HG03066 (cell line): ENCODE results near the gene KCTD3.

Source experiments
- ATAC-seq: cut with Tn5 transposase; IDR thresholded peaks from one replicate; pipeline ENCODE4 v1.9.1; 2021; ENCODE audit warnings: low read depth; ENCODE audit not compliant: unreplicated experiment

Gene KCTD3

DNA sequence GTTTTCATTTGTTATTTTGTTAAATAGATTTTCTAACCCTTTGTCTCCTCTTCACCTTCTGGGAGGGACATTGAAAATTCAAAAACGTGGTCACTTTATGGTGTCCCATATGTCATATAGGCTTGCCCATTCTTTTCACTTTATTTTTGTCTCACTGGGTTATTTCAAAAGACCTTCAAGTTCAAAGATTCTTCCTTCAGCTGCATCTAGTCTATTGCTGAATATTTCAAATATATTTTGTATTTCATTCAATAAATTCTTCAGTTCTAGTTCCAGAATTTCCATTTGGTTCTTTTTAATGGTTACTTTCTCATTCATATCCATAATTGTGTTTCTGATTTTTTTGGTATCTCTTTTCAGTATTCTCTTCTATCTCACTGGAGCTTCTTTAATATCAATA is 11.6 kb upstream of the KCTD3 start:
- no peak for ATAC-seq

DNA sequence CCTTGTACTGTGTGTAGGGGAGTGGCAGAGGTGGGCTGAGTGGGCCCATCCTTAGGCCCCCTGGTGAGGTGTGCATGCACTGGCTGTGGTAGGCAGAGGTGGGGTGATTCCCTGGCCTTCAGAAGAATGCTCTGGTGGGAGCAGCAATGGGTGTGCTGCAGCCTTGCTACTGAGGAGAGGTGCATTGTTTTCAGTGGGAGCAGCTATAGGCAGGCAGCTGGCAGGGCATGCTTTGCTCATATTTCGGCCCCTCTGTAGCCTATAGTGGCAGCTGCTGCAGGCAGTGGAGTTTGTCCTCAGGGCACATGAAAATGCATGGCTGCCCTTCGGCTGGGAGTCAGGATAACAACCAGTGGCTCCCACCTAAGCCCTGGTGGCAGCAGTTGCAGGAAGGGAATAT is 10.1 kb upstream of the KCTD3 start:
- no peak for ATAC-seq

DNA sequence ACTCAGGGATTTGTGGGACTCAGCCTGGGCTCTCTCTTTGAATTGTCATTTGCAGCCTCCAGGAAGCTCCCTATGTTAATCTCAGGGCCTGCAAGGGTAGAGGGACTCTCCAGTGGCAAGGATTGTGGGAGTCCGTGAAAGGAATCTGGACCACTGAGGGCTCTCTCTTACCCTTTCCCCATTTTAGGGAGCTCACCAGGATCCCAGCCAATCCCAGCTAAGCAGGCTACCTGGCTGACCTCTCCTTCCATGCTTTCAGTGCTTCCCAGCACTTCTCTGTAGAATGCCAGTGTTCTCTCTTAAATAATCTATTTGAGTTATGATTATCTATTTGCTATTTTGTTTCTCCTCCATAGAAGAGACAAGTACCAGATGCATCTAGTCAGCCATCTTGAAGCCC is 9.6 kb upstream of the KCTD3 start:
- ATAC-seq, result no peak

DNA sequence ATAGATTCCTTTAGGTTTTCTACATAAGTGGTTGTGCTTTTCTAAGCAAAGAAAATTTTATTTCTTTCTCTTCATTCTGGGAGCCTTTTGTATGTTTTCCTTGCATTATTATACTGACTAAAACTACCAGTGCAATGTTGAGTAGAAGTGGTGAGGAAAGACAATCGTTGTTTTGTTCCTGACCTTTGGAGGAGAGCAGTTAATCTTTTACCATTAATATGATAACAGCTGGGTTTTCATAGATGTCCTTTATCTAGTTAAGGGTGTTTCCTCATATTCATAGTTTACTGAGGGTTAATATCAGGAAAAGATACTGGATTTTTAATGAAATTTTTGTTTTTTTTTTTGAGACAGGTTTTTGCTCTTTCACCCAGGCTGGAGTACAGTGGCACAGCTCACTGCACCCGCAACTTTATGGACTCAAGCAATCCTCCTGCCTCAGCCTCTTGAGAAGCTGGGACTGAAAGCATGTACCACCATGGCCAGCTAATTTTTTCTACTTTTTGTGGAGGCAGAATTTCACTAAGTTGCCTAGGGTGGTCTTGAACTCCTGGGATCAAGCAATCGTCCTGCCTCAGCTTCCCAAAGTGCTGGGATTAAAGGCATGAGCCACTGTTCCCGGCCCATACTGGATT is 9.0 kb upstream of the KCTD3 start:
- ATAC-seq, result no peak

DNA sequence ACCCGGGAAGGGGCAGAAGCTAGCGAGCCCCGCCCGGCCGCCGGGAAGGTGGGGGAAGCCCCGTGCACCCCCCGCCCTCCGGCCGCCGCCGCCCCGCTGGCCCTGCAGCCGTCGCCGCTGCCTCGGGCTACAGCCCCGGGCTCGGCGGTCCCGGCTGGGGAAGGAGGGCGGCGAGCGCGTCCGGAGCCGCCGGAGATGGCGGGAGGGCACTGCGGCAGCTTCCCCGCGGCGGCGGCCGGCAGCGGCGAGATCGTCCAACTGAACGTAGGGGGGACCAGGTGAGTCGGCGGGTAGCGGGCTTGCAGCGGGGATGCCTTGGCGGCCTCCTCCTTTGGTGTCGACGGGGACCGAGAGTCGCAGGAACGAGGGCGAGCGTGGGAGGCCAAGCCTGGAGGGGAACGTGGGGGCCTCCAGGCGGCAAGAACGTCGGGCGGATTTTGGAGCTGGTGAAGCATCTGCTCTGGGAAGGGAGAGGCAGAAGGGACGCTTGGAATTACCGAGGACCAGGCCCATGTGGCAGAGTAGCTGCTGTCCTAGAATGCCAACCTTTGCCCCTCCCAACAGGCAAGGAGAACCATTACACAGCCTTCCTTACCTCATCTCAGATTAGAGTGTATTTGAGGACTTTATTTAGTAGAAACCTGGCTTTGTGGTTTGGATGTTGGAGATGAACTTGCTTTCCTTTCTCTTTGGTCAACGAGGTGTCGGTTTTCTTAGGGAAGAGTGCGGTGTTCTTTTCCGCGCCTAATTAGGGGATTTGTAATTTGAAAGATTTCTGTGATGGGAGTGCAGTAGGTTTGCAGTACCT is 591 bp downstream of the KCTD3 start:
- peak; percentile 53 for ATAC-seq

DNA sequence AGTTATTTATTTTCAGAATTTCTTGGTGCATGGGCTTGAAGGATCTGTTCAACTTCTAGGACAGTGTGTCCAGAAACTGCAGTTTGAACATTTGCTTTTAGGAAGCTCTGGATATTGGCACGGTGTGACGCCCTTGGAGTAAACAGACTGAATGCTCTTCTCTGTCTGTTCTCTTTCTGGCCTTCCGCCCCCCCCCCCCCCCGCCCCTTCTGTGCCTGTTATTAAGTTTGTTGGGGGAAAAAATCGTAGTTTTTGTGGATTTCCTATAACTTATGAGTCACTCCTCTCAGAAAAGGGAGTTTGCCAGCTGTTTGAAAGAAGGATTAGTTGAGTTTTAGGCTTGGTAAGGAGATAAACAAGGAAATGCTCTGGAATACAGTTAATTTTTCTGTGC is 1.2 kb downstream of the KCTD3 start:
- no peak for ATAC-seq

DNA sequence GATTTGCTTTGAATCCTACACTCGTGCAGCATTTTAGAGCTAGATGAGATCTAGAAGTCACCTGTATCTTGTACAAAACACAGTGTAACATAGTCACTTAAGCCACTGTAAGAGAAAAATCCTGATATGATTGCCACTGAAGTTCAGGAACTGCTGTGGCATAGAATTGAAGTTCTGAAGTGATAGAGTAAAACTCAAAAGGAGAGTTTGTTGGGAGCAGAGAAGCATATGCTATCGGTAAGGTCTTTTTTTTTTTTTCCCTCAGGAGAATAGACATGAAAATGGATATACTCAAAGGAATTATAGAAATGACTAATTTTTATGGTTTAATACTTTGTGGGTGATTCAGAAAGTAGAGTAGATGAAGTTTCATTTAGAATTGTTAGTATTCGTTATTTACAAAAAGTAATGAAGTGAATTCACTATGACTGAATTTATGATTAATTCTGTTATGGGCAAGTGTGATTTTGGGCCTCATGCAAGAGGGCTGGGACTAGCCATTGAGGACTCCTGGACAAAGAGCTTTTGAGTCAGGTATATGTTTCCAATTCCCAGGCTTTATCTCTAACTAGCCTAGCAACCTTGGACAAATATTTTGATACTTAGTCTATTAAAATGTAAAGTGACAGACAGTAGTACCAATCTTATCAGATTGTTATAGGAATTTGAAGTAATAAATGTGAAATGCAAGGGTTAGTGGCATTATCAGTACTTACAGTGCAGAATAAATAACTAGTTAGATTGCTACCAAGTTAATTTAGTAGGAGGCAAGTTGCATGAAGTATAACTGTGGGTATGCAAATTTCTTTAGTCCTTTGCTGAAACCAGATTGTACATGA is 3.1 kb downstream of the KCTD3 start:
- no peak for ATAC-seq

DNA sequence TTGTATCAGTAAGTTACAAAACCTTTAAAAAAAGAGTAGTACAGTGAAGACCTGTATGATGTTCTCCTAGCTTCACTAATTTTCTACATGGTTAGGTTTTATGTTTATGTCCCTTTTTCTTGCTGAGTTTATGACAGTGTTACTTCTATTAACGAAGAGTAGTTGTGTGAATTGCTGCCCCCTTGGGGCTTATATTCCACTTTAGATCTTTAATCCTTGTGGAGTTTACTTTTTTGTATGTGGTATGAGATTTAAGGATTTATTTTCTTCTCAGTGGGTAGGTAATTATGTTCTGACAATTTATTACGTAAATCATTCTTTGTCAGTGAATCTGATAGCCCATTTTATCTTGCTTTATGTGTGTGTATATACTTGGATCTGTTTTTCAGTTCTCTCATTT is 14.8 kb downstream of the KCTD3 start:
- no peak for ATAC-seq

DNA sequence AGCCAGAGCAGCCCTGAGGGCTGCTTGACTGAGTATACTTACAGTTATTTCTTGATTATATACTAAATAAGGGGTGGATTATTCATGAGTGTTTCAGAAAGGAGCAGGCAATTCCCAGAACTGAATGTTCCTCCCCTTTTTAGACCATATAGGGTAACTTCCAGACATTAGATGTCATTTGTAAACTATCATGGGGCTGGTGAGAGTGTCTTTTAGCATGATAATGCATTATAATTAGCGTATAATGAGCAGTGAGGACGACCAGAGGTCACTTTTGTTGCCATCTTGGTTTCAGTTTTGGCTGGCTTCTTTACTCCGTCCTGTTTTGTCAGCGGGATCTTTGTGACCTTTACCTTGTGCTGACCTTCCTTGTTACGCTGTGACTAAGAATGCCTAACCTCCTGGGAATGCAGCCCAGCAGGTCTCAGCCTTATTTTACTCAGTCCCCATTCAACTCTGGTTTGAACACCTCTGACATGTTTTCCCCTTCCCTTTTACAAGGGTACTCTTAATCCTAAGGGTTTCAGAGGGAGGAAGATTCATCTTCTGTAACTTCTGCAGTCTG is 16.2 kb downstream of the KCTD3 start:
- ATAC-seq, result no peak

DNA sequence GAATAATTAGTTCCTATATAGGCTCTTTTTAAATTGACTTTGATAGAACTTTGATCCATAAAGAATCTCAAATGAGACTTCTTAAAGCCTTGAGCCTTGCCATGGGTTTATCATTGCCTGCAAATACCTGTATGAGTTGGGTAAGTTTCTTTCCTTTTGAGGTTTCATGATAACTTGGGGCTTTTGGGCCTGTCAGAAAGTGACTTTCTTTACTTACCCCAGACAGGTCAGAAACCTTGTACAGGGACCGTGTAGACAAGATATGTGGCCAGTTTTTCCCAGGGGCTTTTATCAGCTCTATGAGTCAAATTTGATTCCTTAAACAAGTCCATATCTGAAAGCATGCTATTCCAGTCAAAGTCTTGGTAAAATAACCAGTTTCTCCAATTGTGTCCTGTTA is 17.3 kb downstream of the KCTD3 start:
- ATAC-seq, result no peak

DNA sequence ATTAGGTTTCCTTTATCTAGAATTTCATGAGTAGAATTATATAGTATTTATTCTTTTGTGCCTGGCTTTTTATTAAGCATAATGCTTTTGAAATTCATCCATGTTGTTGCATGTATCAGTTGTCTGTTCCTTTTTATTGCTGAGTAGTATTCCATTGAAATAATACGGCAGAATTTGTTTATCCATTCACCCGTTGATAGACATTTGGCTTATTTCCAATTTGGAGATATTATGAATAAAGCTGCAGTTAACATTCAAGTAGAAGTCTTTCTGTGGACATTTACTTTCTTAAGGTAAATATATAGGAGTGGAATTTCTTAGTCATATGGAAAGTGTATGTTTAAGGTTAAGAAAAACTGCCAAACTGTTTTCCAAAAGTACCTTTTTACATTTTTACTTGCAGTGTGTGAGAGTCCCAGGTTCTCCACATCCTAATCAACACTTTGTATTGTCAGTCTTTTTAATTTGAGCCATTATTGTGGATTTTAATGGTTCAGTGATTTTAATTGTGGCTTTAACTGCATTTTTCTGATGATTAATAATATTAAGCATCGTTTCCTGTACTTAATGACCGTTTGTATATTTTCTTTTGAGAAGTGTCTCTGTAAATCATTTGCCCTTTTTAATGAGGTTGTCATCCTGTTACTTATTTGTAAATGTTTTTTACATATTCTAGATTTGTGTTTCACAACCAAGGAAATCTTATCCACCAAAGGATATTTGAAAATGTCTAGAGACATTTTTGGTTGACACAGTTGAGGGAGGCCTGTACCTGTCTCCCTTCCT is 22.7 kb downstream of the KCTD3 start:
- ATAC-seq, result no peak

DNA sequence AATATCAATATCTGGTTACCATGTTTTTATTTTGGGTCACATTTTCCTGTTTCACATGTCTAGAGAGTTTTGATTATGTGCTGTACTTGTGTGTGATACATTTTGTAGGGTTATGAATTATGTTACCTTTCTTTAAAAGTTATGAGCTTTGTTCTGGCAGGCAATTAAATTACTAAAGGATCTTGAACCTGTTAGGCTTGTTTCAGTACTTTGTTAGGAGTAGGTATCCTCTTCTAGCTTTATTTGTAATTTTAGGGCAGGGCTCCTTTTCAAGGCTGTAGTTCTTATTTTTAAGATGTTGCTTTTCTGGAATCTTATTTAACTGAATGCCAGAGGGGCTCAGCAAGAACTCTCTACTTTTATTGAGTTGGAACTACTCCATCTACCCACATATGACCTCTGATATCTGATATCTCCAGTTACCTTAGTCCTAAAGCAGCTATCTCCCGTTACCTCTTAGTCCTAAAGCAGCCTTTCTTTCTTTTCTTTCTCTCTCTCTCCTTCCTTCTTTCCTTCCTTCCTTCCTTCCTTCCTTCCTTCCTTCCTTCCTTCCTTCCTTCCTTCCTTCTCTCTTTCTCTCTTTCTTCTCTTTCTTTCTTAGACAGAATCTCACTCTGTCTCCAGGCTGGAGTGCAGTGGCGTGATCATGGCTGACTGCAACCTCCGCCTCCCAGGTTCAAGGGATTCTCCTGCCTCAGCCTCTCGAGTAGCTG is 23.8 kb downstream of the KCTD3 start:
- no peak for ATAC-seq

DNA sequence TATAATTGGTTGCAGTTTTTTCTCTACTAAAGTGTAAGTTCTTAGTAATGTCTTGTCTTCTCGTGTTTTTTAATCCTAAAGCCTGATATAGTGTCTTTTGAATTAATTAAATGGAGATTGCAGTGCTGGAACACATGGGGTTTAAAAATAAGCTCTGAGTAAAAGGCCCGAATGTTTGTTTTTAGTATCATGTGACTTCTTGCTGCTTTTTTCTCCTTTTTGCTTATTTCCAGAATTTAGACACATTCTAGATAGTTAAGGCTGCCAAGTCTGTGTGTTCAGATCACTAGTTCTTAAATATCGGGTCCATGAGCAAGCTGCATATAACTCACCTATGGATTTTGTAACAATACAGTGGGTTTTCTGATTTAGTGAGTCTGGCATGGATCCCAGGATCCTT is 27.5 kb downstream of the KCTD3 start:
- ATAC-seq, result no peak

DNA sequence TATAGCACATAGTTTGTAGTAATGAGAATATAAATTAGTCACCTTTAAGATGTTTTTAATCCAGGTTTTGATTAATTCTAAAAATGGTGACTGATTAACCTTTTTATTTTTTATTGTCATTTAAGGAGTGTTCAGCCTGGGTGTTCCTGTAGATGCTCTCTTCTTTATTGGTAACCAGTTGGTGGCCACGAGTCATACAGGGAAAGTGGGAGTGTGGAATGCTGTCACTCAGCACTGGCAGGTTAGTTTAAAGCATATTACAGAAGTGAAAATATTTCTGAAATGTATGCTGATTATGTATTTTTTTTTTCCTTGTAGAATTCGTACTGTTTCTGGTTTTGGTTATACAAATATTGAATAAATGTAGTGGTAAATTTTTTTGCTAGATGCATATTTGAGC is 28.1 kb downstream of the KCTD3 start:
- no peak for ATAC-seq

DNA sequence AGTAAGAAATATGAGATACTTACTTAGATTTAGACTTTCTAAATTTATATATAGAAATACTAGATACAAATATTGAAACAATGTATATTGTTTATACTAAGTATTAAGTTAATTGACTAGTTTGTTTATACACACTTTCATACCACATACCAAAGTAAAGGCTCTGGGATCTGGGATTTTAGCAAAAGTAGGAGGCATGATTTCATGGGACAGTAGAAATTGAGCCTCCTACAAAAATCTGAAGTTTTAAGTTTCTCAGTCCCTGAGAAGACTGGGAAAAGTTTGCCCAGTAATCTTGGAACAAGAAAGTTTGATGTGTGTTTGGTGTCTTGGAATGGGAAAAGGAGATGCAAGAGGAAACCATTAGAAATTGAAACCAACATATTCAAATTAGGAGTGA is 30.9 kb downstream of the KCTD3 start:
- ATAC-seq, result no peak

DNA sequence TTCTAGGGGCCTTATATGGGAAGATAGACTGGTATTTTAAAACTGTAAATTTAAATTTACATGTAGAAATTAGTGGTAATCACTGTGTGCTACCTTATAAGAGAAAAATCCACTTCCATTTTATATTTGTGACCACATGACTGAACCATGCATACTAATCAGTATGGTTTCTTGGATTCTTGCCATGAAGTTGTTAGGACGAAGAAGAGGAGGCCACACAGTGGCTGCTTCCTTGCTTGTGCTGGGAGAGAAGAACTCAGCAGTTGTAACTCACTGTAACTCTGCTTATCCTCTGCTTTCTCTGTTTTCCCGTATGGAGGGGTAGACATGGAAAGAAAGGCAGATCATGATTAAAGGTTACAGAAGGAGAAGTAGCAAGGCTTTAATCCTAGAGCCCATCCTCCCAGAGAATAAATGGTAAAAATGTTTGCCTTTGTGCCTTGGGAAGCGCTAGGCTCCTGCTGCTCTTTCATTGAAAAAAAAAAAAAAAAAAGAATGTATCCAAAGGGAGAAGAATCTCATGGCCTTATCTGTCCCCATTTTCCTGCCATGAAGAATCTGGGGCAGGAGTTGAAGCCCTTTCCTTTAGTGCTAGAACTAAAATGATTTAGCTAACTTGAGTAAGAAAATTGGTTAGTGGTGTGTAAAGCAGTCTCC is 32.4 kb downstream of the KCTD3 start:
- ATAC-seq, result no peak

DNA sequence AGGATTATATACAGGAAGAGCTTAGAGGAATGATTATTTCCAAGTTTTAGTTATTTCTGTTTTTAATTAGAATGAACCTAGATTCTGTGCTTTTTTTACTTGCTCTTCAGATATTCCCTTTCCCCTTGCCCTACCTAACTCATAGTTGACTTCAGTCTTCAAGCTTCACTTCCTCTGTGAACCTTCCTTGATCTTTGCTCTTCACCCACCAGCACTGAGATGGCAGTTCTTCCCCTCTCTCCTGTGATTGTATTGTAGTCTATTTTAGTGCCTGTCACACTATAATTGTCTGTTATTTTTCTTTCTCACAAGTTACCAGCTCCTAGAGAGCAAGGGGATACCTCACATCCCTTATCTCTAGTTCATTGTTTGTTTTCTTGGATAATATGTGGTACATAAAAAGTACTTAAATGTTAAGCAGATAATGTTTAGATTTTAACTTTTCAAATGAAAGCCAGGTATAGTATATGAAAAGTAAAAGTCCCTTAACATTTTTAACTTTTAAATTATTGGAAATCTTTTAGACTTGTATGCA is 33.2 kb downstream of the KCTD3 start:
- no peak for ATAC-seq

DNA sequence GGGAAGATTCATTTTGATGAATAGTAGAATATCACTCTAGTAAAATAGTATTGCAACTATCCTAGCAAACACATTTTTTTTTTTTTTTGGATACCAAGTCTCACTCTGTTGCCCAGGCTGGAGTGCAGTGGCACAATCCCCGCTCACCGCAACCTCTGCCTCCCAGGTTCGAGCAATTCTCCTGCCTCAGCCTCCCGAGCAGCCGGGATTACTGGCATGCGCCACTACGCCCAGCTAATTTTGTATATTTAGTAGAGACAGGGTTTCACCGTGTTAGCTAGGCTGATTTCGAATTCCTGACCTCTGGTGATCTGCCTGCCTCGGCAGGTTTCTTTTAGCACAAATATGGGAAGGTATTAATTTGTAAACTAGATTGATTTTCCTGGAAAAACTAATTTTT is 33.8 kb downstream of the KCTD3 start:
- ATAC-seq, result no peak

DNA sequence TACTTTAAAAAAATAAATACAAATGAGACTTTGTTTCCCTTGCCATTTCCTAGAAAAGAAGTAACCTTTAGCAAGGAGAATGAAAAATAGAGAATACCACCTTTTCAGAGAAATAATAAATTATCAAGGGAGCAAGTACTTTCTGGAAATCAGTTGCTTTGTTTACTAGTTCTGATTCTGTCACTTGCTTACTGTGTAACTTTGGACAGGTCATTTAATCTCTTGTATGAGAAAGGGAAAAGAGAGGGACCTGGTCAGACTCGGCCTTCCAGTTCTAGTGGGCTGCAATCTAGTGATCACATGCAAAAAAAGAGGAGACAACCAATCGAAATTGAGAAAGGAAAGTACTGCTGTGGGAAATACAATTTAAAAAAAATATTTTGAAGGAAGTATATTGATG is 34.2 kb downstream of the KCTD3 start:
- no peak for ATAC-seq
